Gastrocnemius medialis (tissue), 4 donors: ENCODE measurements around the gene FBXO7.

Experiments
- CTCF ChIP-seq, 5 experiments: fragments of 450-650 bp in 3 of 5; fragments of 200-600 bp in 2 of 5; sonication (generic) in 2 of 5; IDR thresholded peaks in 4 of 5; conservative IDR thresholded peaks in 1 of 5; 1 replicate in 4 of 5; 2 replicates in 1 of 5; pipeline ENCODE4 v1.5.1; 2016 to 2019; ENCODE audit warnings: antibody characterized with exemption in 5 of 5, mild to moderate bottlenecking in 3 of 5, moderate library complexity in 3 of 5
- POLR2A ChIP-seq, 2 donors: fragments of 450-650 bp; IDR thresholded peaks; one replicate each; pipeline ENCODE4 v1.6.1; 2017; ENCODE audit warnings: antibody characterized with exemption in 2 of 2, mild to moderate bottlenecking in 2 of 2, moderate library complexity in 2 of 2

- no peak for TF ChIP-seq CTCF (IDR thresholded peaks at IDR 0.05 in 4 of 5, conservative IDR thresholded peaks at IDR 0.05 in 1 of 5)
- no peak for TF ChIP-seq POLR2A (IDR thresholded peaks at IDR 0.05)
These were observed 59.9 kb downstream of the FBXO7 start for GRCh38 chr22:32534252-32535235.
